ENCODE measurements around the gene GRM8. TPM values are rescaled to one million over a fixed set of nuclear protein-coding genes. Genes with fewer than 3 reads are reported as not detected.
"Not testable (repeated sequence)": the region's sequence is repeated elsewhere in the genome, so short reads cannot be mapped to it uniquely, and the experiment has no call there.

Gene GRM8
- total and polyA plus RNA-seq, 8 donors = 0.26 to 0.75 (median 0.44) TPM; not detected in 2

- ATAC-seq (peak; percentile 70), DNase-seq (peak in 1 of 4 donors; percentile 1)
- Histone ChIP-seq H3K4me3 (no peak overlapping the region), H3K27me3 (peaks cover 0 to 4% of the 10 kb centered on the region in 2 donors), H3K36me3 (no peaks in the 10 kb centered on the region), H3K27ac (no peak overlapping the region), H3K9me3 (no peaks in the 10 kb centered on the region), H3K4me1 (no peaks in the 10 kb centered on the region)
- intact Hi-C loops (cut with DNase I) = no loop called here
- TF ChIP-seq CTCF (IDR thresholded peaks at IDR 0.05) = no peak
Measured at GRCh38 chr7:126839624-126840023, 413.1 kb downstream of the GRM8 start.

GRCh38 chr7:126838194-126838593 lies 414.5 kb downstream of the GRM8 start:
- intact Hi-C loops (cut with DNase I) = no loop called here
- Histone ChIP-seq H3K27ac (no peak overlapping the region), H3K4me1 (no peaks in the 10 kb centered on the region), H3K9me3 (no peaks in the 10 kb centered on the region), H3K27me3 (peaks cover 0 to 4% of the 10 kb centered on the region in 2 donors), H3K36me3 (no peaks in the 10 kb centered on the region), H3K4me3 (no peak overlapping the region)
- ATAC-seq (no peak), DNase-seq (no peak)
- TF ChIP-seq CTCF (IDR thresholded peaks at IDR 0.05) = no peak

GRCh38 chr7:126831241-126831640 lies 421.5 kb downstream of the GRM8 start:
- not testable (repeated sequence) for H3K27ac ChIP-seq

GRCh38 chr7:126820925-126821324 lies 431.8 kb downstream of the GRM8 start:
- DNase-seq (no peak), ATAC-seq (no peak)
- no peaks in the 10 kb centered on the region for H3K27me3 ChIP-seq
- H3K27ac ChIP-seq = no peak overlapping the region
- no peak overlapping the region for H3K4me3 ChIP-seq
- no peaks in the 10 kb centered on the region for H3K9me3 ChIP-seq
- no peaks in the 10 kb centered on the region for H3K4me1 ChIP-seq
- no peak for TF ChIP-seq CTCF (IDR thresholded peaks at IDR 0.05)
- no peaks in the 10 kb centered on the region for H3K36me3 ChIP-seq
- intact Hi-C loops (cut with DNase I) = no loop called here

More at GRCh38 chr7:126831241-126831640, 421.5 kb downstream of the GRM8 start:
- H3K36me3 ChIP-seq; H3K27me3 ChIP-seq; H3K4me1 ChIP-seq; ATAC-seq; H3K9me3 ChIP-seq; intact Hi-C loops (cut with DNase I); DNase-seq; H3K4me3 ChIP-seq: not testable (repeated sequence)

GRCh38 chr7:126819197-126819484 lies 433.6 kb downstream of the GRM8 start:
- H3K9me3 ChIP-seq = no peaks in the 10 kb centered on the region
- no peak for DNase-seq
- ATAC-seq = no peak
- H3K27me3 ChIP-seq = no peaks in the 10 kb centered on the region
- intact Hi-C loops (cut with DNase I) = no loop called here
- no peaks in the 10 kb centered on the region for H3K36me3 ChIP-seq
- H3K4me1 ChIP-seq = no peaks in the 10 kb centered on the region
- no peak for TF ChIP-seq CTCF (IDR thresholded peaks at IDR 0.05)
- no peak overlapping the region for H3K4me3 ChIP-seq
- no peak overlapping the region for H3K27ac ChIP-seq

GRCh38 chr7:126818393-126819196 lies 434.1 kb downstream of the GRM8 start:
- intact Hi-C loops (cut with DNase I) = no loop called here
- DNase-seq = no peak
- Histone ChIP-seq H3K4me3 (no peak overlapping the region), H3K36me3 (no peaks in the 10 kb centered on the region), H3K27ac (no peak overlapping the region), H3K27me3 (no peaks in the 10 kb centered on the region), H3K4me1 (no peaks in the 10 kb centered on the region), H3K9me3 (no peaks in the 10 kb centered on the region)
- no peak for TF ChIP-seq CTCF (IDR thresholded peaks at IDR 0.05)
- ATAC-seq = no peak
